Stimulated activated CD4-positive, alpha-beta T cell treated with anti-CD3 and anti-CD28 coated beads, Interleukin-1b, Interleukin-23, amount 100 ng/mL, for 24 hours (primary cell): ENCODE results near the gene ENOX1.

Experiments
- DNase-seq, 4 experiments: peaks; one replicate each; pipeline ENCODE4 v3.0.0-alpha.2; 2020; ENCODE audit warnings: low read depth in 4 of 4, low spot score in 1 of 4

Gene ENOX1

DNA sequence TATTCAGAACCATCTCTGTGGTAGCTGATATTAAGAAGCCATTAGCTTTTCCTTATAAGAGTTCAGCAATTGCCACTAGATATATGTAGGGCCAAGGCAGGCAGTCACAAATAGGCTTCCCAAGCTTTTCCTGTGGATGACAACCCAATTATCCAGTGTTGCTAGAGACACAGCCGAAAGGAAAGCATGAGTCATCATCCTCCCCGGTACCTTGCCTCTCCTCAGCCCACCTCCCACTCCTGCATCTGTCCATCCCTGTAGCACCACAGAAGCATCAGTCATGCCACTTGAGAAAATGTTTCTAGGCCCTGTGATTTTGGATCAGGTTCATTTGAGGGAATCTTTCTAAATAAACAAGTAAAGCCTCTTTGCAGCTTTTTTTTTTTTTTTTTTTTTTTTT lies 559.1 kb downstream of the ENOX1 start:
- DNase-seq = no peak

DNA sequence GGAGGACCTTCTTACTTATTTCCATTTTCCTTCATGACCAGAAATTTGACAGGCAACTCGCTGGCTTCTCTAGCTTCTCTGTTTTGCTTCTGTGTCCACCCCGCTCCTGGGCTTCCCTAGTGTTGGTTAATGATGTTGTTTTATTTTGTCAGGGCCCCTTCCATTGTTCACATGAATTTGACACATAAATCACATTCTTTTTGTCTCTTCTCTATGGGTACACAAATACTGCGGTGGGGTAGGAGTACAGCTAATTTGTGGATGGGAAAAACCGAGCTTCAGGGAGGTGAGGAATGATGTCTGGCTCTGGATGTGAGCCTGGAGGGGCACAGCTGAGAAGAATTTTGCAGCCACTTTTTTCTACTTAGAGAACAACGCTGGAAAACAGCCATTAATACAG lies 563.6 kb downstream of the ENOX1 start:
- no peak for DNase-seq

DNA sequence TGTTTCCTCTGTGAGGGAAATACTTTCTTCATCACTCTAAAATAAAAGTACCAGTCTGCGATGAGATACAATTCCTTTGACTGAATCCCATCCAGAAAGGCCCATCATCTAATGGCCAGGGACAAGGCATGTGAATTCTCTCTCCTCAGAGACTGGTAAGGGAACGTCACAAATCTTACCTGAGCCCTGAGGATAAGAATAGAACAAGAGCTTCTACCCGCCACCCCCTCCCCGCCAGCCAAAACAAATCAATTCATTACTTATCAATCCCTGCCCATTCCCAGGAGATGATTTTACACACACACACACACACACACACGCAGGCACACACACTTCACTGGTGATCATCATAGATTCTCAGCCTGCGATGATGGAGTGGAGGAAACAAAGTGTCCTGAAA lies 564.7 kb downstream of the ENOX1 start:
- no peak for DNase-seq

DNA sequence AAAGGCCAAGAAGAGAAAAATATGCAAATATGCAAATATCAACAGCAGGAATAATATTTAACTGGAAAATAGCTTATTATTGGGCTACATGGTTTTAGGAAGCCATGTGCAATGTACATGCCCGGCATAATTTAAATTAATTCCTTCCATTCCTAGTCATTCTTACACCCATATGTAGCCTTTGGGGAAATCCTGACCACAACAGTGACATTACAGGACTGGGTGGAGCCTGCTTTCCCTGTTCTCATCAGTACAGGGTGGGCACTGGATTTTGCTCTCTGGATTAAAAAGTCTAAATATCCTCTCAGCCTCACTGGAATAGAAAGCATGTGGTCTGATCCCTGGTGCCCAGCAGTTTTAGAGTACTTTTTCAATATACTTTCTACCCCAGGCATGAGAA lies 565.2 kb downstream of the ENOX1 start:
- no peak for DNase-seq

DNA sequence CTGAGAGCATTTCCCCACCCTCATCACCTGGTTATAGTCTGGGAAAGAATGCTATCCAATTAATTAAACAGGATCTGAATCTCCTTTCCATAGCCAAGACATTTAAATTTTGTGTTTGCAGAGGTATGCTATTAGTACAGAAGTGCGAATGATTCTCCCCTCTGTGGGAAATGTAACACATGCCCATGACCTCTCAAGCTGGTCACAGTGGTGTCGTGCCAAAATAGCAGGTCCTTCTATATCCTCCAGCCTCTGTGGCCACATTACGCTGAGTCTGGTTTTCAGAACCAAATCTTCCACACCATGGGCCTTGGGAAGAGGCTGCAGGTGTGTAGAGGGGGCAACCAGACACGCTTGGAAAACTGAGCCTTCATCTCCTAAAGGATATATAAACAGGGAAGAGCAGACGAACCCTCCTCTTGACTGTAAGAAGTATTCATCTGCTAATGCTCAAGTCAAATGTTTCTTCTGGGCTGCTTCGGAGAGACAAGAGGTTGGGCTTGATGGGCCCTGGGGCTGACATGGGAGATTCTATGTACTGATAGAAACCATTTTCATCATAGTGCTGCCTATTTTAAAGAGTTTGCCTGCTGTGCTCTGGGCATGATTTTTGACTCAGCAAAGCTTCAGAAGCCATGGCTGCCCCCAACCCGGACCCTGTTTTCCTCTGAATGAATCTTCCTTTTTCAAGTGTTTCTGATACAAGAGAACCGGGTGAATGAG lies 565.7 kb downstream of the ENOX1 start:
- DNase-seq = no peak

DNA sequence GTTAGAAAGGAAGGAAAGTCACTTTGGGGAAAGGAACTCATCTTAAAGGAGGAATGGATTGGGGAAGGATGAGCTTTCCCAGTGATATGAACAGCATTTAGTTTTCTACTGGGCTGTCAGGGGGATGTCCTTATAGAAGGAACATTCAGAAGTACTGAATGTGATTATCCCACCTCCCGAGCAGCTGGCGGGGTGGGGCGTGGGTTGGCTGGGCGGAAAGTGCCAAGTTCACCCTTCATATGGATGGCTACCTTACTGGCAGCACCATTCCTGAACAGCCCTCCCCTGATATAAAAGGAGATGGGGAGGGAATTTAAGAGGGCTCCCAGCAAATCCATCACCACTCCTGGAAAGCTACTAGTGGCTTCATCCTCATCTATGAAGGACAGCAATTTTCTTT lies 572.6 kb downstream of the ENOX1 start:
- DNase-seq = no peak

DNA sequence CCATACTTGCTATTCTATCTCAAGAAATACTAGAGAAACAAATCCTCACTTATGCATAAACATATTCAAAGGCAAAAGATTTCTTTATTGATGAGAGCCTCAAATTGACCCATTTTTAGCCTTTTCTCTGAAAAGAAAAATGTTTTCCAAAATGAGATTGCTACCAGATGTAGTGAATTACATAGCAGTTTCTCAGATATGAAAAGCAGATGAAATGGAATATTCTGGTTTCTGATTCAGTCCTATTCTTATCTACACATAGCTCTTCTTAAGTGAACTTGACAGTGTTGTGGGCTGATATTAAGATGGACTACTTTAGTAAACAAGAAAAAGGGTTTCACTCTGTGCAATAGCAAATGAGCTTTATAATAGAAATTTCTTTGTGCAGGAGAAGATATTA lies 579.9 kb downstream of the ENOX1 start:
- no peak for DNase-seq

DNA sequence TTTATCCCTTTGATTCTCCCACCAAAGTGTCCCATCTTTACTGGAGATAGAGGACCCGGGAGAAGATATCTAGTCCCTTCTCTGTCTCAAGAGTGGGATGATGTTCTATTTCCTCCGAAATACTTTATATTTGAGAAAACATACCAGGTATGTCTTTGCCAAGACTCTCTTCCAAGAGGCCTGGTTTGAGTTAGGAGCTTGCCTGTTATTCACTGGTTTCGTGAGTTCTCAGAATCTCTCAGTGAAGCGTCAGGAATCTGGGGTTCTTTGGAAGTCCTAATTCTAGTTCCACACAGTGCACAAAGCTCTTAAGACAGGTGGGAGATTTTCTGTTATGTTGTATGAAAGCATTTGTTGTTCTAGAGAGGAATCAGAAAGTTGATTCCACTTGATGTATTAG lies 581.4 kb downstream of the ENOX1 start:
- no peak for DNase-seq

DNA sequence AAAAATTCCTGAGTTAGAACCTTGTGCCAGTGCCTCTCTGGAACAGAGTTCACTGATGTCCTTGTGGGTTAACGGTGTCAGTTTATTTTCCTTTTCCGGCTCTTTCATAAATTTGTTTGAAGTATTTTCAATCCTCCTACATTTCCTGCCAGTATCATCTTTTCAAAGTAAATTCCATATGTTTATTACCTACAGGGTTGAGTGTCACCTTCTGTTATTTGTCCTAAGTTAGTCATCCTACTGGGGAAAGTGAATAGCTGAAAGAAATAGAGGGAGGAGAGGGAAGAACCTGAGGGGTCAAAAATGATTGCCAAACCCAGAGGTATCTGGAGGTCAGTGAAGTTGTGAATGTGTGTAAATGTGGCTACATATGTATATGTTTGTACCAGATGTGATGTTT lies 582.2 kb downstream of the ENOX1 start:
- no peak for DNase-seq

DNA sequence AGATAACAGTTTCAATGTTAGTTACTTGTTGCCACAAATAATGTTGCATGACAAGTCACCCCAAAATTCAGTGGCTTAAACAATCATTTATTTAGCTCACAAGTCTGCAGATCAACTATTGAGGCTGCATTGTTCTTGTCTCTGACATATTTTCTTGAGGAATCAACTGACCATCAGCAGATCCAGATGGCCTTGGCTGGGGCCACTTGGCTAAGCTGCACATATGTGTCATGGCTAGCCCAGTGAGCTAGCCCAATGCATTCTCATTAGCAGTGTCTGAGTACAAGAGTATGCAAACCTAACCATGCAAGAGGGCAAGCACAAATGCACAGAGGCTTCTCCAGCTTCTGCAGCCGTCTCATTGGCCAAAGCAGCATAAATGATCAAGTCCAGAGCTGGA lies 583.0 kb downstream of the ENOX1 start:
- no peak for DNase-seq

DNA sequence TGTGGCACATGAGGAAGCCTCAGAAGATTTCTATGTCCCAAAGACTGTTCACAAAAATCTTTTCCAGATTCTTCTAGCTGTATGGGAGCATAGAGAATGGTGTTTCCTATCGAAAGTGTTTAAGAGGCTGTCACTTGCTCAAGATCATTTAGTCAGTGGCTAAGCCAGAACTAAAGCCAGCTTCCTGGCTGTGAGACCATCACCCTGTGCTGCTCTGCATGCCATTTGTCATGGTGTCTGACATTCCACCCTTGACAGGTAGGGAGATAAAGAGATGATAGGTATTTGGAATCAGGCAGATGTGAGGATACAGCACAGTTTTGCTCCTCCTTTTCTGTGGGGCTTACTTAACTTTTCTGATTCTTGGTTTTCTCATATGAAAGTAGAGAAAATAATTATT lies 586.0 kb downstream of the ENOX1 start:
- DNase-seq = no peak

DNA sequence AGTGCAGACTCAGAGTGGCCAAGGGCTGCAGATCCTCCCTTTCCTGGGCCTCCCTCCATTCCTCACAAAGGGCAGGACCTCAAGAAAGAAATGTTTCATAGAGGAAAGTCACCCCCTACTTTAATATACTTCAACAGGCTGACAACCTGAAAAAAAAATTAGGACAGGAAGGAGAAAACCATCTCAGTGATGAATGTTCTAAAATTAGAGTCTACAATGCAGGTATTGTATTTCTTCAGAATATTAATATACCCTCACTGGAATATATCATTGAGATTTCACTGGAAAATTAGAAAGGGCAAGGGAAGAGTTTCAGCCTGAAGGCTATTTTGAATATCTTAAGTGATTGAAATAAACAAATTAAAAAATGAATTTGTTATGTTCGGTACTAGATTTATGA lies 586.5 kb downstream of the ENOX1 start:
- no peak for DNase-seq

DNA sequence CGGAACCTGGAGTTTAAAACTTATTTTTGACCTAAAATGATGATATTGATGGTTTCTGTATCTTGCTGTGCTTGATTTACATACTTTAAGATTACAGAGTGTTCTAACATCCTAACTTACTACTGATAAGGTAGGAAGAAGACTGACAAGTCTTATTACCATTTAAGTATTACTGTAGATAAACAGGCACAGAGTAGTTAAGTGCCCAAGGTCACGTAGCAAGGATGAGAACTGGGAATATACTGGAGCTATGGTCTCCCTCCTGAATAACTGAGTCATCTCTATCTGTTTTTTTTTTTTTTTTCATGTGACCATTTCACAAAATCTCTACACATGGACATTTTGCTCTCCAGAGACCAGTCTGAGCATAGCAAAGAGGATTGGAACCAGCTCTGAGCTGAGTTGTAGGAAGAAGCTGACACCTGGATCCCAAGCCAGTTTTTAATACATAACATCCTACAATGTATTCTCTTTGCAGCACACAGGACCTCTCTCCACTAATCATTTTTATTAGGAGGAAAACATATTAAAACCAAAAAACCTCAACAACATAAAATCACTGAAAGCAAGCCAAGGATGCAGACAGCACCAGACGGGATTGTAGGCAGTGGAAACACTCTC lies 589.9 kb downstream of the ENOX1 start:
- no peak for DNase-seq

DNA sequence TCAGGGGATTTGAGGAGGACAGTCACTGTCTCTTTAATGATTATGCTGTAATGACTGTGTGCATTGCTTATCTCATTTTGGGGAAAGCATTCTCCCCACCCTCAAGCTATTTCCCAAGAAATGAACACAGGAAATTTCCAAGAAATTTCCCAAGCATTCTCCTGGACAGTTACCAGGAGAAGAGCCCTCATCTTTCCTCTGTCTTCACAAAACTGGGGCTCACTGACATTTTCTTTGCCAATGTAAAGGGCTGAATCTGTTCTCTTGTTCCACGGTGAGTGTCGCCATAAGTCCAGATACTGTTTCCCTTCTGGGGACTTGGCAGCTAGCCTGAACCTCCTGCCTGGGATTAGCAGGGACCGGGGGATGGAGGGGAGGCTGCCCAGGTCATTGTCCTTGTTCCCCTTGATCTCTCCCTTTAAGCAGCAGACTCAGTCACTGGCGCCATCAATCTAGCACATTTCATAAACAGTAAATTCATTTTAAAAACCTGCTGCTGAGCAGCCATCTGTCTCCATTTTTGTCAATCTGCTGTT lies 590.6 kb downstream of the ENOX1 start:
- DNase-seq = no peak

DNA sequence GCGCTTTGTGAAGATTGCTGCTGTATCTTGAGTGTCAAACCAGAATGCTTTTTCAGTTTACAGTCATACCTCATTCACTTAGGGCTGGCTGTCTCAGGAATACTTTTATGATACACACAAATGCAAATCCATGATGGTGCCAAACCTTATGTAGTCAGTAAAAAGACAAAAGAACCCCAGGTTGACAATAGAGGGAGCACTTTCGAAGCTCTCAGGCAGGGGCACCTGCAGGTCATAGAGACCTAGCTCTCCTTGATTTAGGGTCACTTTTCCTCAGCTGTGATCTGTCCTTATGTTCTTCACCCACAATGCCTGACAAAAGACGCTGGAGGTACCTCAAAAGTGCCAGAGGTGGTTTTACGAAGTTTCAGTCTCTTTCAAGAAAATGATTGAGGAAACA lies 591.2 kb downstream of the ENOX1 start:
- DNase-seq = no peak

DNA sequence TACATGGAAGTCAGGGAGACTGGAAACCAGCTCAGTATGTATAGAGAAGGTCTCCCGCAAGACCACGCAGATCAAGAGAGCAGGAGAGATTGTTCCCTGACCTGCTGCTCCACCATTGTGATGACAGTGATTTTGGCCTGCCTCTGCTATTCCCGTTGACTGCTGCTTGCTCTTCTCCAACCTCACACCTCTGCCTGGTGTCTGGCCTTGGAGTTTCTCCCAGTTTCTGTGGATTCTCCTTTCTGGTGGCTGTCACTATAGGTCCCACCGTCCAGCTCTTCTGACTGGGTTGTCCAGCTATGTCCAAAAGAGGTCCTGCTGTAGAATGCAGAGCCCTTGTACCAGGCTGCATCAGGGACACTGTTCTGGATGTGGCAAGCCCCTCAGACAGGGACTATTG lies 591.7 kb downstream of the ENOX1 start:
- DNase-seq = no peak

DNA sequence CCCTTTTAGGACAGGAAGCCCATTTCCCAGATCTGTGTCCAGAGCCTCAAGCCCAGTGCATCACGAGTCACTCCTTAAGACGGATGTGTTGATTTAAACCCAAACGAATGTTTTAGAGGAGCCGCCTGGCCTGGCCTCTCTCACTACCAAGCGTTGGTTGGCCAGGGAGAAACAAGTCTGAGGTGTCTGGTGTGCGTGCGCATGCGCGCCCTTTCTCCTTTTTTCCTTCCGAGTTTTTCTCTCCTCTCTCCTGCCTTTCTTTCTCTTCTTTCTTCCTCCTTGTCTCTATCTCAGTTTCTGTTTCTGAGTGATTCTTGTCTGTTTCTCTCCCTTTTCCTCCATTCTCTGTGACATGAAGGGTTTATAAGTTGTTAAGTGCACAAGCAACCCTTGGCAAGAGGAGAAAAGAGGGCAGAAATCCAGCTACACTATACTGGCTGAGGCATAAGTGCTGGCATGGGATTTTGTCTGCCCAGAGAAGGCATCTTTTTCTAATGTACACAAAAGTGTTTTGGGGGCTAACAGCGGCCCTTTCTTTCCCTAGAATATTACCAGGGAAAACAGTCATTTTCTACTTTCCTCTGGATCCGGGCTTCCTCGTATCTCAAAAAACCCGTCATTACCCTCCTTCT lies 592.9 kb downstream of the ENOX1 start:
- no peak for DNase-seq

DNA sequence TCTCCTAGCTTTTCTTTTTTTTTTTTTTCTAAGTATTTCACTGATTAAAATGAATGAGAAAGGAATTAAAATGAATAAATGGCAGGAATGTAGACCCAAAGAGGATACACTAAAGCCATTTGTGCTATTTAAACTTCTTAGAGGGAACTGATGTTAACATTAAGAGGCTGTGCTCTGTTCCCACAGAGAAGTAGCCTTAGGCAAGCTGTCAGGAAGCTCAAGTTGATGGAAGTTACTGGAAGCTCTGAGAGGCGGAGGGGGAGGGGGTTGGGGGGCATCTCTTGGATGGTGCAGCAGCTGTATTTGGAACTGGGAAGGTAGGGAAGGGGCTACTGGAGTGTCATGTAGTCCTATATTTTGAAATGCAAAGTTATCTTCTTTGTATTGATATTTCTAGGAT lies 595.2 kb downstream of the ENOX1 start:
- no peak for DNase-seq

DNA sequence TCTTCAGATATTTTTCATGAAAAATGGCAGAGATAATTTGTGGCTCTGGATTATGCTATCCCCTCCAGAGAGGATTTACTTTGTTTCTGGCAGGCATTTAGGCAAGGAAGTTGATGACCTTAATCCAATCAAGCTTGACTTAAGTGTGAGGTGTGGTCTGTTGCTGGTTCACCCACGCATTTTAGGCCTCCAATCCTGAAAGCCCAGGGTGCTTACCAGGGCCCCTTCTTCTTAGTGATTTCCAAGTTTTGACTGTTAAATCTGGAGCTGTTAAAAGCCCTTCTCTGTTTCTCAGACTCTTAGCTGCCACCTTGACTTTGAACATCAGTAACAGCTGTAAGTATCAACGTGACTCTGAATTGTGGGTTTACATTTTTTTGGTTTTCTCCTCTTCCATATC lies 601.5 kb downstream of the ENOX1 start:
- DNase-seq = no peak

DNA sequence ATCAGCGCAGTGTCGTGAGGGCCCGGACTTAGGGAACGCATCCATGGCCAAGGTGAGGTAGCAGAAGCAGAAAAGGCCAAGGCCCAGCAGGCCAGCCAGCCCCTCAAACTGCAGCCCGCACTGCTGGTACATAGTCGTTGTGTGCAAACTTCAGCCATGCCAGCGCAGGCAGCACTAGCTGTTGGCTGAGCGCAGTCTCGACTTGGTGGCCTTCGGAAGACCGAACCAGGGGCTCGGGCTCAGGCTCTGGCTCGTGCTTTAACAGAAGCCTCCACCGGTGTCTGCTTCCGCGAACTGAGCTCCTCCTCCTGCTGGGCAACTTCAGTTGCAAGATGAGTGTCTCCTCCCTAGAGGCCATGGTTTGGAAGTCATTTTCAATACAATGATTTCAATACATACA lies 605.9 kb downstream of the ENOX1 start:
- no peak for DNase-seq

DNA sequence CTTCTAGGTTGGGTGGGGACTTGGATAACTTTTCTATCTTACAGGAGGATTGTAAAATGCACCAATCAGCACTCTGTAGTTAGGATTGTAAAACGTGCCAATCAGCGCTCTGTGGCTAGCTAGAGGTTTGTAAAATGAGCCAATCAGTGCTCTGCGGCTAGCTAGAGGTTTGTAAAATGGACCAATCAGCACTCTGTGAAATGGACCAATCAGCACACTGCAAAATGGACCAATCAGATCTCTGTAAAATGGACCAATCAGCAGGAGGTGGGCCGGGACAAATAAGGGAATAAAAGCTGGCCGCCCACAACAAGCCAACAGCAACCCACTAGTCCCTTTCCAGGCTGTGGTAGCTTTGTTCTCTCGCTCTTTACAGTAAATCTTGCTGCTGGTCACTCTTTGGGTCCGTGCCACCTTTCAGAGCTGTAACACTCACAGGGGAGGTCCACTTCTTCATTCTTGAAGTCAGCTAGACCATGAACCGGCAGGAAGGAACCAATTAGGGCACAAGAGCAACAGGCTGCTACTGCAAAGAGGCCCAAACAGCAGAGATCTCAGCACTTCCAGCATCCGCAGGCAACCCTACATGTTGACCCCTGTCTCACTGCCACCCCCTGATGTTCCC lies 606.6 kb downstream of the ENOX1 start:
- DNase-seq = no peak

DNA sequence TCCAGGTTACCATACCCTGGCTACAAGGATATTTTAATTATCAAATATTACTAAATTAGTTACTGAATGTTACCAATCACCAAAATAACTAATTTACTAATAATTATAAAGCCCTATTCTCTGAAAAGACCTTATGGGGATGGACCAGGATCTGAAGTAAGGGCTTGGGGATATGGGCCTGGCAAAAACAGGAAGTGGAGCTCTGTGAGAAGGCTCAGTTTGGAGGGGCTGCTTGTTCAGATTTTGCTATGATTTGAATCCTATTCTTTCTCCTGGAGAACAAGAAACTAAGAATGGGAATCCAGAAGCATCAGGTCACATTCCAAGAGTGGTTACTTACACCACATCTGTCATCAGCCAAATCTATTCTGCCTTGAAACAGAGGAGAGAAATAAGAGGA lies 615.3 kb downstream of the ENOX1 start:
- no peak for DNase-seq
